ENCODE results near the gene DOCK1.
A peak's percentile ranks its signal among the peaks of the same experiment; 100 is the strongest.

The DOCK1 gene

DNA sequence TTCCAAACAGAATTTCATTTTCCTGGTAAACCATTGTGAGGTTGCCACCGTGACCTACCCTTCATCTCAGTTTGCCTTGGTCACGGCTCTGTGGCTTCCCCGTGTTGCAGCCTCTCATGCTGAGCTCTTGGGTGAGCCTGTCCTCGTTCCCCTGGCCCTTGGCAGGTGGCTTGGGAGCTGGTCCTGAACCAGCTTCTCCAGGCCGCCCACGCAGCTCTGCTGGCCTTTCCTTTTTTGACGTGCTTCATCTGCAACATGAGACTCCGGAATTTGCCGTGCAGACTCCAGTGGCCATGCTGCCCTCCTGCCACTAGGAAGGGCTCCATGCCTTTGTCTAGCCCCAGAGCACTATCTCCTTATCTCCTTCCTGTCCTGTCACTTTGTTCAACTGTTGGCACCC lies 550.9 kb downstream of the DOCK1 start:
- no peak for DNase-seq (ENCODE audit: low read depth, low spot score)

DNA sequence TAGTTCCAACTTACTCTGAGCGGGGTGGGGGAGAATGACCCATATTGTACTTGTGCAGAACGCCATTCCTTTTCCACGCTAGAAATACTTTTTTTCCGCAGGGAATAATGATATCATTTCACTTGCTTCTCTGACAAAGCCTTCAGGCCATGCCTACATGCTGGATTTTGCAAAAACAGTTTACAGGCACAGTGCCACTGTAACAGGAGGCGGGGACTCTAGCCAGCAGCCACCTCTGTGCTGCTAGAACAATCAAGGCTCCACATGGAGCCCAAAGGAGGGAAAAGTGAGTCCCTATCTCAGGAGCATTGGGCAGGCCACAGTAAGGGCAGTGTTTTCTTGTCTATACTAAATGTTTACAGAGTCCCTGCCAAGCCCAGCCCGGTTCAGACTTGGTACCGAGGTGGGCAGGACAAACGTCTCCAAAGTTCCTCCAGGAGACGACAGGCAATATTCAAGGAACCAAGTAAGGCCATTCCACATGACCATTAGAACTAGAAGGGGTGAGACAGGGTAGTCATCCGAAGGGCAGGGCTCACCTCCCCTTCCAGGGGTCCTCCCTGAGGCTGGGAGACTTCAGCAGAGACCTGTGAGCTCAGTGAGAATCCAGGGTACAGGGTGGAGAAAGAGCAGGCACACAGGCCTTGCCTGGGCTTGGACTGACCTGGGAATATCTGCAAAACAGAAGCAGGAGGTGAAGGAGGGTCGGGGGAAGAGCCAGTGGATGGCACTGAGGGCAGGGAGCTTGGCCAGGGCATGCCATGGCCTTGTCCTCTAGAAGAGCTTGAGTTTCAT lies 553.0 kb downstream of the DOCK1 start:
- DNase-seq (ENCODE audit: low read depth, low spot score): no peak

DNA sequence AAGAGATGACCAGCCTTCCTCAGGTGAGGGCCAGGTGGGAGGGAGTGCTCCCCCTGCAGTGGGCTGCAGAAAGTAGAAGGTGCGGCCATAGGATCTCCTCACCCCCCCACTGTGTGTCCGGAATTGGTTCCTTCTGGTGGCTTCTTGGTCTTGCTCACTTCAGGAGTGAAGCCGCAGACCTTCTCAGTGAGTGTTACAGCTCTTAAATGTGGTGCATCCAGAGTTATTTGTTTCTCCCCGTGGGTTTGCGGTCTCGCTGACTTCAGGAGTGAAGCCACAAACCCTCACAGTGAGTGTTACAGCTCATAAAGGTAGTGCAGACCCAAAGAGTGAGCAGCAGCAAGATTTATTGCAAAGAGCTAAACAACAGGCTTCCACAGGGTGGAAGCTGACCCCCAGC lies 553.6 kb downstream of the DOCK1 start:
- DNase-seq (ENCODE audit: low read depth, low spot score): no peak

DNA sequence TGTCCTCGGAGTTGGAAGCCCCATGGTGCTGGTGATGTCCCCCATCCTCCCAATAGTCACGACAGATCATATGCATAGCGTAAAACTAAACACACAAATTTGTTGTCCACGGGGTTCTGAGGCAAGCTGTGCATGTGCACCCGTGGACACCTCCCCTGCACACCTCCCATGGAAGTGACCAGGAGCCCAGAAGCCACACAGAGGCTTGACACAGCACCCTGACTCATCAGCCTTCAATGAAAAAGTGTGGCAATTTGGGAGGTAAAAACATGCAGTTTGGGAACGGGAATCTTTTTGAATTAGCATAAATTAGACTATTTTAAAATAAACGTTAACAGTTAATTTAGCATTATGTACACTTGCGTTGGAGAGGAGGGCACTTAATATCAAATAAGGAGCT lies 554.7 kb downstream of the DOCK1 start:
- no peak for DNase-seq (ENCODE audit: low read depth, low spot score)

DNA sequence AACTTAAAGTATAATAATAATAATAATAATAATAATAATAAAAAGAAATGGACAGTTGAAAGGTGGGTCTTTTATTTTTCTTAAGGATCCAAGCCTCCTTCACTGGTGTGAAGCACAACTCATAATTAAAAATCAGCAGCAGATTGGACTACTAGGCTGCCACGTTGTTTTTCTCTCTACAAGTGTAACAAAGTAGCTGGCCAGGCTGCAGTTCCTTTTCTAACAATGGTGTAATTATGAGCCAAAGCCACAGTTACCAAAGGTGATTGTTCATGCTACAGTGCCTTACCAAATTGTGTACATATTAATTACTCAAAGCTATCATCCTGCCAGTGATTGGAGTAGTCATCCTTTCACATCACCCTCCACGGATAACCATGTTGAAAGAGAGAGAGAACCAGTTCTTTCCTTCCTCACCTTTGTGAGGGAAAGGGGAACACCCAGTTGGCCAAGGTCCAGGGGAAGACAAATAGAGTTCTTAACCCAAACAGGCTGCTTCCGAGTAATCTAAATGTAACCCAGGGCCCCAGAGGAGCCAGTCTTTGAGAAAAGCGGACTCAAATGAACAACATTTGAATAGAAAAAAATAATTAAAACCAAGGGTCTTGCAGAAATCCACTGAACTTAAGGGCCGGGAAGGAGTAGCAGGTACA lies 557.5 kb downstream of the DOCK1 start:
- DNase-seq (ENCODE audit: low read depth, low spot score): no peak

DNA sequence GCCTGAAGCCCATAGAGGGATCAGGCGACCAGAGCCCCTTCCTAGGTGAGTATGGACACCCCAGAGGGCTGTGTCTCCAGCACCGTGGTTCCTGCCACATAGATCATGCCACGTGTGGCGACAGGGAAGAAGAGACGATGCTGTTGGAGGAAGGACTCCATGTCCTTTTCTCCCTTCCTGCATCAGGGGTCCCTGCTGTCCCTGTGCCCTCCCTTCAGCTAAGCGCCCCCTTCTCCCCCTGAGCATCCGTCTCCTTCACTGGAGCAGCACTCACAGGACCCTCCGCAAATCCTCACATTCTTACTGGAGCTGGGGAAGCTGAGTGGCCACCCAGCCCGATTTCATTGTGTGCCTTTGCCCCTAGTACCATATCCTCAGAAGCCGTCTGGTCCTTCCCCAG lies 558.3 kb downstream of the DOCK1 start:
- DNase-seq (ENCODE audit: low read depth, low spot score): no peak

DNA sequence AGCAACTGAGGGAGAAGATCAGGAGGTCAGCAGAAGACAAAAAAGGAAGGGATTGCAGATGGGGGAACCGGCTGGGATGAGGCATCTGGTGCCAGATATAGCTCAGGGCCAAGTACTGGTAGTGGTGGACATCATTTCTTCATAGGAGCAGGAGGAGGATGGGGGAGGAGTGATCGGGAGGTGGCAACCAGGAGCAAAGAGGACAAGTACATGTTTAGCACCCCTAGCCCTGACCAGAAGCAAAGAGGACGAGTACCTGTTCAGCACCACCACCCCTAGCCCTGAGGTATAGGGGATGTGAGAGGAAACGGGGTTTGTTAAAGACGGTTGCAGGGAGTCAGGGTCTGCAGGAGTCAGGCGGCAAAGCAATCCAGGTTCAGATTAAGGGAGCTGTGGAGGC lies 559.3 kb downstream of the DOCK1 start:
- DNase-seq (ENCODE audit: low read depth, low spot score): no peak

DNA sequence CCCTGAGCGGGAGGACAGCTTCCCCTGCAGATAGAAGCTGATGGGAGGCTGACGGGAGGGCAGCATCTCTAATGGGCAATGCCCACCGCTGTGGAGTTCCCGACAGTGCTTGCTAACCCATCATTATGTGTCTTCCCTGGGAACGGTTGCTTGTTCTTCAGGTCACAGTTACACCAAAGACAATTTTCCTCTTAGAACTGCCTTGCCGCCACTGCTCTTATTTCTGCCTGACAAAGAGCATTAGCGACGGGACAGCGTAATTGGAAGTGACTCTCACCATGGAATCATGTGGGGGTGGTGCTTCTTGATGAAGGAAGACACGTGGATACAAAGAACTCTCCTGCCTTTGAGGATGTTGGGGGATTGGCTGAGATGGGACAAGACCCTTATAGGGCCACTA lies 562.6 kb downstream of the DOCK1 start:
- no peak for DNase-seq (ENCODE audit: low read depth, low spot score)

DNA sequence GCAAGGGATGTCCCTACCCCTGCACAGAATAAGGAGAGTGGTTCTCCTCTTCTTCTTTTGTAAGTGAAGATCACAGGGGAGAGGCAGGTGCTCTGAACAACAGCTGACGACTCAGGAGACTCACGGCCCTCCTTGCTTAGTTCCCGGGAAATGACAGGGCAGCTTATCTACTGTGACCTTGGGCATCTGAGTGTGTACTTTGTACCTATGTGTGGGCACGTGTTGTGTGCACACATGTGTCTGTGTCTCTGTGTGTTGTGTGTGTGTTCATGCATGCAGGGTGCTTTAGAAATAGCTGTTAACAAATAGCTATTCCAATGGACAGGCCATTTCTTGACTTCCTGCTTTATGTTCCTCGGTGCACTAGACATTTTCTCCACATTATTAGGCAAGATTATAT lies 563.4 kb downstream of the DOCK1 start:
- DNase-seq (ENCODE audit: low read depth, low spot score): no peak

DNA sequence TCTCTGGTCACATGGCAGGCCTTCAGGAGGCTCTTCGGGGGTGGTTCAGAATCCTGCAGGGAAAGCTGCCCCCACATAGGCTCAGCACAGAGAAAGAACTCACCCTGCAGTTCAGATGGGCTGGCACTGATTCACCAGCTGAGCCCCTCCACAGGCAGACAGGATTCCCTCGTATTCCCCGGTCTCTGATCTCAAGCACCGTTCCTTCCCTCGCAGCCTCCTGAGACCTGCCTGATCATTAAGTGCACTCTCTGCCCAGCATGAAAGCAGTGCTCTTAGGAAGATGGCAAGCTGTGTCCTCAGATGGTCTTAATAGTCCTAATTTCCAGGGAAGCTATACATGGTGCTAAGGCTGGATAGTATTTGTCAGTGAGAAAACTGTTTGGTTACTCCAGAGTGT lies 565.7 kb downstream of the DOCK1 start:
- DNase-seq (ENCODE audit: low read depth, low spot score): no peak

DNA sequence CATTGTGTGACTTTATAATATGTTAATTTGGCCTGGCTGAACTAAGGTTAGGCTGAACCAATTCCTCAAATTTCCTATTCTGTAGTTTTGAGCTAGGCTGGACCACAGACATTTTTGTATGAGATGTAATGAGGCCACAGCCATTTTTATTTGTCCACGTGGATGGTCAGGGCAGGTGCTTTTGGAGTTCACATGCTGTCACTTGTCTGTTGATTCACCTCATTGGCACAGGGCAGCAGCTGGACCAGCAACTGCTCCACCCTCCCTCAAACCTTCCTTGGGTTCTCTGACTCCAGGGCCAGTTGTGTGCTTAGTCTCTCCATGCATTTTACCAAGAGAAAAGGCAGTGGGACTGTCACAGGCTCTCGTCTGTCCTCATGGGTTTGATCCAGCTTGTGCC lies 567.7 kb downstream of the DOCK1 start:
- DNase-seq (ENCODE audit: low read depth, low spot score): no peak

DNA sequence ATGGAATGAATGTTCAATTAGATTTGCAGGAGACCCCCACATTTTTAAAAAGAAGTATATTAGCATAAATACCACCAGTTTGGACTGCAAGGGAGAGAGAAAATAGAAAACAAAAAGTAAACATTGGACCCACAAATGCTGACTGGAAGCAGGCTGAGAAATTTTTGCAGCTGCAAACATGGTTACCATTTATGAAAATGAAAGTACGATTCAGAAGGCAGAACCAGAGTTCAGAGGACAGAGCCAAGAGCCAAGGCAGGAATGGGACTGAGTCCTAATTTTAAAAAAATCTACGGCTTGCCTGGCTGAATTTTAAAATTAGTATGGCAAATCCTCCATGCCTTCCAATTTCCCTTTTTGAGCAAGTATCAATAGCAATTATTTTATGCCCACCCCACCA lies 569.3 kb downstream of the DOCK1 start:
- DNase-seq (ENCODE audit: low read depth, low spot score): no peak

DNA sequence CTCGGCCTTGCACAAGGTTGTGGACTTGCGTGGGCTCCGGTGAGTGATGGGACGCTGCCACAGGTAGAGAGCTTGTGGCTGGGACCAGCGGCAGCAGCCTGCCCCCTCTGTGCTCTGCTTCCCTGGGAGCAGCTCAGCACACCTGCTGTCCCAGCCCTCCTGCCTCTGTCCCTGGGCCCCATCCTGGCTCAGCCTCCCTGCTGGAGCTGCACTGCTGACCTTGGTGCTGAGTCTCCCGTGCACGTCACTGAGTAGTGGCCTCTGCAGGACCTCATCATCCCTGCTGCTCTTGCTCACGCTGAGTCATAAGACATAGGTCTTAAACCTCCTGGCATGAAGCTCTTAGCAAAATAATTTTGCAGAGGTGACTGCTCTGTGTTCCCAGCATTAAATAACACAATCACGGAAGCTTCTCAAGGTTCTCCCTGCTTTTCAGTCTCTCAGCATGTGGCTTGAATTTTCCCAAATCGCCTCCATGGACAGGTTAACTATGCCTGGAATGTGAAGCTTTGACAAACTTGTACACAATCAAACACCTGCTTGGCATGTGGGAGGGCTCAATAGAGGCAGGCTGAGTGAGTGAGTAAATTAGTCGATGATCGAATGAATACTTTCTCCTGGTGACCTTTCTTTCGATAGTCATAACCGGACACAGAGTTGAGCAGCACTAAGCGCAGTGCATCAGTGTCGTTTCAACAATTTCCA lies 580.1 kb downstream of the DOCK1 start:
- peak; percentile 49 for DNase-seq (ENCODE audit: low read depth, low spot score)

DNA sequence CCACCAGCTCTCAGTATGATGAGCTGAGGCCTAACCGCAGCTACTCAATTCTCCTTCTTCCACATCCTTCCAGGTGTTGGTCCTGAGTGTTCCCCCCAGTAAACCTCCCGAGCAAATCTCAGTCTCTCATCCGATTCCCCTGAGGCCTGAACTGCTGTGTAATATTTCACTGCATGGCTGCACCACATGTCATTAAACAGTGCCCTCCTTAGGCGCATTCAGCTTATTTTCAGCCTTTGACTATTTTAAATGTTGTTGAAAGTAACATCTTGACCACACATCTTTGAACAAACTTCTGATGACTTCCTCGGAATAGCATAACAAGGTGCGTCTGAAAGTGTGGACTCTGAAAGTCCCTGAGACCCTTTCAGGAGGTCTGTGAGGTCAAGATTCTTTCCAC lies 581.1 kb downstream of the DOCK1 start:
- DNase-seq (ENCODE audit: low read depth, low spot score): no peak

DNA sequence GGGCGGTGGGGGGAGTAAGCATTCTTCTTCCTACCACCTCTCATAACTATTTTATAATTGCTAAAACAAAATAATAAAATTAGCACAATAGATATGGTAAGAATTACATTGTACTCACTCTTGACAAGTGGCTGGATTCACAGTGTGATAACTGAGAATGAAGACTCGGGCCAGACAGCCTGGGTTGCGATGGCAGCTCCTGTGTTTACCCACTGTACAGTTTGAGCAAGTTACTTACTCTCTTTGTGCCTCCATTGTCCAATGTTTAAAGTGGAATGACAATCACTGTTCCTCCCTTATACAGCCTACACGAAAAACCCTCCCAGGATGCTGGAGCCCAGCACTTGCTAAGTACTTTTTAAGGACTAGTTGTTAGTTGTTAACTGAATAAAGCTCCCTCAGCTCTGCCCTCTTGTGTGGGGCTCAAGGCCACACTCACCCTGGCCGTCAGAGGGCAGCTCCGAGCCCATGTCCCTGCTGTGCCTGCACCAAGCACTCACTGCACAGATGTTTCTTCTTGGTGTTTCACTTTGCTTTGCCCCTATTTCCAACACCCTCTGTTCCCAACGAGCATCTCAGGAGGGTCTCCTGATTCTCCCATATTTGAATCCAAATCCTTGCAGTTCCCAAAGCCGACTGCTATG lies 587.5 kb downstream of the DOCK1 start:
- DNase-seq (ENCODE audit: low read depth, low spot score): no peak

DNA sequence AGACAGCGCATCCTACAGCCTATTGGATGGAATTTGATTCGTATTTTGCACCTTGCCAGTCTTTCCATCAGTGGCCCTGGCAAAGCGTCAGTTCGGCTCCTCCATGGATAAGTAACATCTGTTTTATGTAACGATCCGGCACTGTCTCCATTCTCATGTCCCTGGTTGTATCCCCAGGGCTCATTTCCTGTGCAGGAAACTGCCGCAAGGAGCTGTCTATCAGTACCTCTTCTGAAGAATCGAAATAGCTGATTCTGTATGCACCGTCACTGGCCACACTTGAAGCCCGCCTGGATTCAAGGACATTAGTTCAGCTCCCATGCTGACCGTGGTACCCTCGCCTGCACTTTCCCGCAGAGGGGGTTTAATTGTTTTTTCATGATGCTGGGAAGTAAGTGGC lies 590.8 kb downstream of the DOCK1 start:
- no peak for DNase-seq (ENCODE audit: low read depth, low spot score)

DNA sequence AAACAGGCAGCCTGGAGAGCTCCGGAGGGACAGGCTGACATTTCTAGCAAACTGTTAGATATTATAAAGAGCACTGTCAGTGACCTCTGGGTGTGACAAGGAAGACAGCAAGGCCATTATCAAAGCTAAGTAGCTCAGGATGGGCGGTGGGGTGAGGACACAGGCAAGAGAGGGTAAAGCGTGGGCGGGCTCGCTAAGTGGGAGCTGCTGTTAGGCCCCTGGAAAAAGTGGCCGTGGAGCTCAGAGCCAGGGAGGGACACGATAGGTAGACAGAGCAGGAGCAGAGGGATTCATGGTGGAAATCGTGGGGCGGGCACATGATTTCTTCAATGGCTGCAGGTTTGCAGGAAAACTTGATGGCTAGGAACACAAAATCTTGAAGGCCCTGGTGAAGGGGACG lies 592.5 kb downstream of the DOCK1 start:
- DNase-seq (ENCODE audit: low read depth, low spot score): no peak

DNA sequence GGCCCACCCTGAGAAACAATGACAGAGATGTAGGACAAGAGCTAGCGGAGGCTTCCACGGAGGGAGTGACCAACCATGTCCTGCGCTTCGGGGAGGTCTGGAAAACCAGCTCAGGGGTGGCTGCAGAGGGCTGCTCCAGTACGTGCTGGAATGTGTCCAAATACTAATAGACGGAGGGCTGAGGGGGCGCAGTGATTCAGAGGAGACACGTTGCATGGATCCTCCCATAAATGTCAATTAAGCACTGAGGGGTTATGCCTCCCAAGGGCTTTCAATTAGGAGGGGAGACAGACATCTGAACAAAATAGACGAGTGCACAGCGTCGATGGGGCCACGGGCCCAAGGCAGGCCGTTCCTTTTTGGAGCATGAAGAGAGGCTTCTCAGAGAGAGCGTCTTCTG lies 592.9 kb downstream of the DOCK1 start:
- DNase-seq (ENCODE audit: low read depth, low spot score): no peak

DNA sequence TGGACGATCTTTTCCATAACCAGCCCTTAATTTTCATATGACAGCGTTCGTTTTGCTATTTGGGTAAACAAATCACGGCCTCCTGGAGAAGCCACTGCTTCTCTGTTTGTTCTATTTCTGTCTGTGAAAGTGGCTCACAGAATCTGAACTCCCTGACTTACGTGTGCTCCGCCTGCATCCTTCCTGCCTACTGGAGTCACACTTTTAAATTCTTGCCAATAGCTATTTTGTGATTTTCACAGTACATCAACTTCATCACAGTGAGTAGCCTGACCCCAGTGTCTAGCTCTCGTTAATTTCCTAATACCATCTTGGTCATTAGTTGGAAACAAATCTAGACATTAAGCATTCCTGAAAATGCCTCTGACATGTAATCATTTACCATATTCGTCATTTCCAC lies 594.9 kb downstream of the DOCK1 start:
- no peak for DNase-seq (ENCODE audit: low read depth, low spot score)

All from astrocyte of the hippocampus (primary cell).